ENCODE results near the gene ATOH8.

The ATOH8 gene

GRCh38 chr2:85773692-85774091 lies 19.9 kb downstream of the ATOH8 start:
- DNase-seq = no peak

- DNase-seq = no peak
These were observed 20.6 kb downstream of the ATOH8 start for GRCh38 chr2:85774126-85774978.

- no peak for DNase-seq
These were observed 21.9 kb downstream of the ATOH8 start for GRCh38 chr2:85775406-85776381.

GRCh38 chr2:85776672-85777071 lies 22.9 kb downstream of the ATOH8 start:
- DNase-seq = no peak

- no peak for DNase-seq
These were observed 23.7 kb downstream of the ATOH8 start for GRCh38 chr2:85777441-85777861.

GRCh38 chr2:85778646-85779379 lies 25.0 kb downstream of the ATOH8 start:
- DNase-seq = no peak

GRCh38 chr2:85779641-85780315 lies 26.0 kb downstream of the ATOH8 start:
- no peak for DNase-seq

- no peak for DNase-seq
These were observed 26.7 kb downstream of the ATOH8 start for GRCh38 chr2:85780316-85781012.

- no peak for DNase-seq
These were observed 27.2 kb downstream of the ATOH8 start for GRCh38 chr2:85781013-85781332.

GRCh38 chr2:85783796-85784195 lies 30.0 kb downstream of the ATOH8 start:
- no peak for DNase-seq

- DNase-seq = no peak
These were observed 30.7 kb downstream of the ATOH8 start for GRCh38 chr2:85784474-85784986.

GRCh38 chr2:85785027-85785822 lies 31.4 kb downstream of the ATOH8 start:
- DNase-seq = no peak

- DNase-seq = no peak
These were observed 32.1 kb downstream of the ATOH8 start for GRCh38 chr2:85785871-85786270.

GRCh38 chr2:85786444-85786843 lies 32.7 kb downstream of the ATOH8 start:
- DNase-seq = no peak

GRCh38 chr2:85786865-85787264 lies 33.1 kb downstream of the ATOH8 start:
- no peak for DNase-seq

GRCh38 chr2:85787282-85787980 lies 33.6 kb downstream of the ATOH8 start:
- DNase-seq = no peak

GRCh38 chr2:85787981-85788340 lies 34.2 kb downstream of the ATOH8 start:
- DNase-seq = no peak

- DNase-seq = no peak
These were observed 34.8 kb downstream of the ATOH8 start for GRCh38 chr2:85788603-85789002.

- no peak for DNase-seq
These were observed 35.5 kb downstream of the ATOH8 start for GRCh38 chr2:85789271-85789670.

- no peak for DNase-seq
These were observed 36.2 kb downstream of the ATOH8 start for GRCh38 chr2:85790032-85790431.
